NB4 (cell line): ENCODE results near the gene TEX264.
"Not testable (repeated sequence)": the region's sequence is repeated elsewhere in the genome, so short reads cannot be mapped to it uniquely, and the experiment has no call there.

Experiments used
- DNase-seq: peaks from one replicate; pipeline ENCODE4 v3.0.0; 2010; ENCODE audit warnings: low read depth
- H3K4me3 ChIP-seq: one replicate; pipeline ENCODE4 v1.5.1; 2011; ENCODE audit warnings: mild to moderate bottlenecking, low read depth, low read length, moderate library complexity
- CTCF ChIP-seq: IDR thresholded peaks from one replicate; pipeline ENCODE4 v1.5.1; 2012; ENCODE audit warnings: low read depth, low read length
- MAX ChIP-seq: IDR thresholded peaks from 2 replicates; pipeline ENCODE4 v1.6.1; 2011; ENCODE audit warnings: low read depth, low read length
- MYC ChIP-seq: IDR thresholded peaks from 2 replicates; pipeline ENCODE4 v1.6.1; 2011; ENCODE audit warnings: low read depth, low read length
- POLR2A ChIP-seq: IDR thresholded peaks from 2 replicates; pipeline ENCODE4 v1.6.1; 2011; ENCODE audit warnings: mild to moderate bottlenecking; ENCODE audit not compliant: insufficient read length; ENCODE audit errors: extremely low read depth

Gene TEX264

GRCh38 chr3:51637941-51638471 is 33.0 kb upstream of the TEX264 start:
- TF ChIP-seq CTCF (peak; percentile 93), MYC (no peak)
- peak; percentile 75 for DNase-seq
- no peak overlapping the region for H3K4me3 ChIP-seq

GRCh38 chr3:51642462-51642861 is 28.6 kb upstream of the TEX264 start:
- no peak overlapping the region for H3K4me3 ChIP-seq
- DNase-seq: peak; percentile 80
- peak; percentile 39 for TF ChIP-seq CTCF
- TF ChIP-seq POLR2A: no peak

GRCh38 chr3:51646091-51646490 is 25.0 kb upstream of the TEX264 start:
- DNase-seq: no peak
- no peak overlapping the region for H3K4me3 ChIP-seq
- no peak for TF ChIP-seq MYC
- no peak for TF ChIP-seq MAX
- TF ChIP-seq CTCF: no peak
- TF ChIP-seq POLR2A: no peak

- DNase-seq, H3K4me3 ChIP-seq: not testable (repeated sequence)
Measured at GRCh38 chr3:51652103-51652502, 18.9 kb upstream of the TEX264 start.

GRCh38 chr3:51653409-51653808 is 17.6 kb upstream of the TEX264 start:
- DNase-seq, H3K4me3 ChIP-seq: not testable (repeated sequence)

GRCh38 chr3:51657234-51657633 is 13.8 kb upstream of the TEX264 start:
- no peak overlapping the region for H3K4me3 ChIP-seq
- TF ChIP-seq MAX (no peak), MYC (no peak), POLR2A (no peak), CTCF (no peak)
- DNase-seq: no peak

- DNase-seq: no peak
- no peak for TF ChIP-seq POLR2A
- no peak for TF ChIP-seq CTCF
- no peak for TF ChIP-seq MAX
- no peak for TF ChIP-seq MYC
- no peak overlapping the region for H3K4me3 ChIP-seq
Measured at GRCh38 chr3:51659942-51660341, 11.1 kb upstream of the TEX264 start.
